DND-41 (cell line): ENCODE measurements around the gene CPXM2.

Experiments used
- ATAC-seq: fragments of 200-7000 bp; cut with Tn5 transposase; 3 replicates; pipeline ENCODE4 v1.9.1; 2021; ENCODE audit warnings: low read depth; ENCODE audit not compliant: insufficient read depth
- DNase-seq: peaks from one replicate; pipeline ENCODE4 v3.0.0-alpha.2; 2020
- H2AFZ ChIP-seq: 2 replicates; pipeline ENCODE4 v1.6.0; 2012; ENCODE audit warnings: low read depth, low read length
- H3K27ac ChIP-seq: 2 replicates; pipeline ENCODE4 v1.5.1; 2012; ENCODE audit warnings: low read length, inconsistent platforms
- H3K27me3 ChIP-seq: fragments of 200-600 bp; sonication (generic); 2 replicates; pipeline ENCODE4 v1.6.0; 2012; ENCODE audit warnings: low read length, mild to moderate bottlenecking, inconsistent platforms; ENCODE audit not compliant: insufficient read depth, poor library complexity
- H3K36me3 ChIP-seq: 2 replicates; pipeline ENCODE4 v1.5.1; 2012; ENCODE audit warnings: low read length, inconsistent platforms; ENCODE audit not compliant: insufficient read depth
- H3K4me1 ChIP-seq: 2 replicates; pipeline ENCODE4 v1.5.1; 2012; ENCODE audit warnings: mild to moderate bottlenecking, low read length; ENCODE audit not compliant: insufficient read depth
- H3K4me2 ChIP-seq: 2 replicates; pipeline ENCODE4 v1.6.0; 2012; ENCODE audit warnings: mild to moderate bottlenecking, moderate library complexity, low read length, inconsistent platforms; ENCODE audit not compliant: insufficient read depth
- H3K4me3 ChIP-seq, 2 experiments: fragments of 200-600 bp in 1 of 2; shearing (Covaris generic) in 1 of 2; 2 replicates each; pipeline ENCODE4 v1.5.1; 2012 to 2016; ENCODE audit warnings: inconsistent platforms in 2 of 2, low read length in 2 of 2, mild to moderate bottlenecking in 2 of 2, low read depth in 1 of 2, moderate library complexity in 1 of 2
- H3K79me2 ChIP-seq: 2 replicates; pipeline ENCODE4 v1.6.0; 2012; ENCODE audit warnings: low read length, inconsistent platforms; ENCODE audit not compliant: insufficient read depth
- H3K9ac ChIP-seq: 2 replicates; pipeline ENCODE4 v1.6.0; 2012; ENCODE audit warnings: low read depth, mild to moderate bottlenecking, inconsistent platforms, low read length, moderate library complexity
- H3K9me3 ChIP-seq: 2 replicates; pipeline ENCODE4 v1.5.1; 2012; ENCODE audit warnings: low read length, moderate library complexity, mild to moderate bottlenecking, inconsistent platforms; ENCODE audit not compliant: insufficient read depth, severe bottlenecking
- H4K20me1 ChIP-seq: 2 replicates; pipeline ENCODE4 v1.6.0; 2012; ENCODE audit warnings: low read length; ENCODE audit not compliant: insufficient read depth
- EZH2 ChIP-seq: IDR thresholded peaks from 3 replicates; pipeline ENCODE4 v1.6.1; 2012; ENCODE audit warnings: borderline replicate concordance, low read depth, mild to moderate bottlenecking, moderate library complexity, low read length, inconsistent platforms; ENCODE audit not compliant: severe bottlenecking
- TF ChIP-seq, protein P1 (sequence below): IDR thresholded peaks from 2 replicates; pipeline ENCODE4 v1.5.1; 2012; ENCODE audit warnings: borderline replicate concordance, low read length, moderate library complexity, mild to moderate bottlenecking; ENCODE audit not compliant: poor library complexity, severe bottlenecking; ENCODE audit errors: extremely low read depth

The CPXM2 gene

DNA sequence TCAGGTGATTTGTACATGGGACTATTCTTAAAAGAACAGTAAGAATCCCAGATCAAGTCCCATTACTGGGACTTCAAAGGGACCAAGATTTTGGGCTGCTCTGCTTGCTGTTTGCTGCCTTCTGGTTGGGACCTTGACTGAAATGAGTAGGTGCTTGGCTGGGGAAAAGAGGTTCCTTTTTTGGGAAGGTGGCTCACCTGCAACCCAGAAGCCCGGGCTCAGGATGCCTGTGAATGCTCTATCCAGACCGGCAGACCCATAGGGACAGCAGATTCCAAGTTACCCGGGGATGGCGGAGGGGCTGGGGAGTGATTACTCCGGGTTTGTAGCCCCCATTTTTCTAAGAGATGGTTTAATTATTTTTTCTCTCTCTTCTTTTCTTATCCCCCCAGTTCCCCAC, 104.0 kb downstream of the CPXM2 start:
- no peak for TF ChIP-seq EZH2
- TF ChIP-seq, protein P1, sequence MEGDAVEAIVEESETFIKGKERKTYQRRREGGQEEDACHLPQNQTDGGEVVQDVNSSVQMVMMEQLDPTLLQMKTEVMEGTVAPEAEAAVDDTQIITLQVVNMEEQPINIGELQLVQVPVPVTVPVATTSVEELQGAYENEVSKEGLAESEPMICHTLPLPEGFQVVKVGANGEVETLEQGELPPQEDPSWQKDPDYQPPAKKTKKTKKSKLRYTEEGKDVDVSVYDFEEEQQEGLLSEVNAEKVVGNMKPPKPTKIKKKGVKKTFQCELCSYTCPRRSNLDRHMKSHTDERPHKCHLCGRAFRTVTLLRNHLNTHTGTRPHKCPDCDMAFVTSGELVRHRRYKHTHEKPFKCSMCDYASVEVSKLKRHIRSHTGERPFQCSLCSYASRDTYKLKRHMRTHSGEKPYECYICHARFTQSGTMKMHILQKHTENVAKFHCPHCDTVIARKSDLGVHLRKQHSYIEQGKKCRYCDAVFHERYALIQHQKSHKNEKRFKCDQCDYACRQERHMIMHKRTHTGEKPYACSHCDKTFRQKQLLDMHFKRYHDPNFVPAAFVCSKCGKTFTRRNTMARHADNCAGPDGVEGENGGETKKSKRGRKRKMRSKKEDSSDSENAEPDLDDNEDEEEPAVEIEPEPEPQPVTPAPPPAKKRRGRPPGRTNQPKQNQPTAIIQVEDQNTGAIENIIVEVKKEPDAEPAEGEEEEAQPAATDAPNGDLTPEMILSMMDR, result no peak
- Histone ChIP-seq H3K9ac (no peak overlapping the region), H3K4me3 (no peak overlapping the region), H3K27me3 (peaks cover 21% of the 10 kb centered on the region), H2AFZ (no peak overlapping the region), H3K79me2 (no peaks in the 10 kb centered on the region), H3K4me1 (peaks cover 9% of the 10 kb centered on the region), H3K36me3 (no peaks in the 10 kb centered on the region), H3K4me2 (no peak overlapping the region), H3K27ac (no peak overlapping the region), H4K20me1 (no peaks in the 10 kb centered on the region), H3K9me3 (no peaks in the 10 kb centered on the region)
- ATAC-seq (no peak), DNase-seq (no peak)

DNA sequence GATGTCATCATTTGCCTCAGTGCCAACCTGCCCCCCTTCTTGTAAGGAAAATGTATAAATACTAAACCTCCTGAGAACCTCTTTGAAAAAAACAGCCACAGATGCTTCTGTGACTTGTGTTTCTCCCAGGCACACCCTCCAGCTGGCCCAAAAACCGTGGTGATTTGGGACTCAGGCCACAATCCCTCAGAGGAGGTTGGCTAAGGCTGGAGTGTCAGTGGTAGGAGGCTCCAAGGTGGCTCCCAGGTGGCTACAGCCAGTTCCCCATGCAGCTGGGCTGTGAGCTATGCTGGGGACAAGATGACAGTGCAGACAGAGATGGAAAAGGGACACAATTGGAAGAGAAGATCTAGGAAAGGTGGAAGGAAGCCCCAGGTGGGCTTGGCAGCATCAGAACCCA, 104.7 kb downstream of the CPXM2 start:
- TF ChIP-seq, protein P1, result no peak
- TF ChIP-seq EZH2, result no peak

DNA sequence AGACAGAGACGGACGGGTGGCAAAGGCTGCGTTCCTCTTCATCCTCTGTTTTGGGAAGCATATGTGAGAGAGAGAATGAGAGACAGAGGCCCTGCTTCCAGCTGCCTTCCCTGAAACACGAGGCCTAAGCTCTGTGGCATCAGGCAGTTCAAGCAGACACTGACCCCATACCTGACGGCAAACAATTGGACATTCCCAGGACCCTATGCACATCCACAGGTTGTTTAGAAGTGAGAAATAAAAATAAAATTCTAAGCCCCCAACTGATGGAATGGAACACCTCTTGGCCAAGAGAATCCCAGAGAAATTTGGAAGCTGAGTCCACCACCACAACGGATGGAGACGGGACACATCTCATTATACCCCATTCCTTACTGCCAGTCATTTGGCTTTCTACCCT, 105.3 kb downstream of the CPXM2 start:
- Histone ChIP-seq H3K4me1 (no peaks in the 10 kb centered on the region), H3K27me3 (peaks cover 26% of the 10 kb centered on the region), H3K9ac (no peak overlapping the region), H3K4me3 (no peak overlapping the region), H3K9me3 (no peaks in the 10 kb centered on the region), H3K79me2 (no peaks in the 10 kb centered on the region), H3K4me2 (no peak overlapping the region), H3K27ac (no peak overlapping the region), H2AFZ (no peak overlapping the region), H3K36me3 (no peaks in the 10 kb centered on the region), H4K20me1 (no peaks in the 10 kb centered on the region)
- DNase-seq (no peak), ATAC-seq (no peak)
- TF ChIP-seq, protein P1, result no peak
- no peak for TF ChIP-seq EZH2

More for the DNA sequence above, 104.7 kb downstream of the CPXM2 start:
- ATAC-seq (no peak), DNase-seq (no peak)
- H3K4me2 ChIP-seq, result no peak overlapping the region
- no peaks in the 10 kb centered on the region for H3K9me3 ChIP-seq
- no peak overlapping the region for H3K9ac ChIP-seq
- no peak overlapping the region for H2AFZ ChIP-seq
- H3K27ac ChIP-seq, result no peak overlapping the region
- H3K4me1 ChIP-seq, result peaks cover 2% of the 10 kb centered on the region
- no peak overlapping the region for H3K4me3 ChIP-seq
- H3K36me3 ChIP-seq, result no peaks in the 10 kb centered on the region
- peaks cover 21% of the 10 kb centered on the region for H3K27me3 ChIP-seq
- H4K20me1 ChIP-seq, result no peaks in the 10 kb centered on the region
- no peaks in the 10 kb centered on the region for H3K79me2 ChIP-seq

DNA sequence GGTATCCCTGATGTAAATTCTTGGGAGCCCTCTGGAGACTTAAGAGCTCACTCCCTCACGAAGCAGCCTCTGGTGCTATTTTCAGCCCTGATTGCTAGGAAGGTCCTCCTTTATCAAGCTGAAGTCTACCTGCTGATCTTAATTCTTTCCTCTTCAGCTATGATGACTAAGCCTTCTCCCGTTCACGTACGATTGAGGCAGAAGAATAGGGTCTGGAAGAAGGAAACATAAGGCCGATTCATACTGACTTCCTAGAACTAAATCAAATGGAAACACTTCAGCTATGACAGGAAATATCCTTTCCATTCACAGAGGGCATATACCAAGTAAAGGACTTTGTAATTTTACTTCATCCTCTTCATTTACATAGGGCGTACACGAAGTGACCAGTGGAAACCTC, 107.0 kb downstream of the CPXM2 start:
- Histone ChIP-seq H3K27ac (no peak overlapping the region), H3K9me3 (no peaks in the 10 kb centered on the region), H3K36me3 (no peaks in the 10 kb centered on the region), H2AFZ (no peak overlapping the region), H3K4me1 (no peaks in the 10 kb centered on the region), H3K4me2 (no peak overlapping the region), H3K79me2 (no peaks in the 10 kb centered on the region), H3K4me3 (no peak overlapping the region), H4K20me1 (no peaks in the 10 kb centered on the region), H3K9ac (no peak overlapping the region), H3K27me3 (peaks cover 39% of the 10 kb centered on the region)
- no peak for DNase-seq
- no peak for ATAC-seq
- TF ChIP-seq, protein P1, result no peak
- no peak for TF ChIP-seq EZH2
